ENCODE data around the gene POLR2C.

DNA sequence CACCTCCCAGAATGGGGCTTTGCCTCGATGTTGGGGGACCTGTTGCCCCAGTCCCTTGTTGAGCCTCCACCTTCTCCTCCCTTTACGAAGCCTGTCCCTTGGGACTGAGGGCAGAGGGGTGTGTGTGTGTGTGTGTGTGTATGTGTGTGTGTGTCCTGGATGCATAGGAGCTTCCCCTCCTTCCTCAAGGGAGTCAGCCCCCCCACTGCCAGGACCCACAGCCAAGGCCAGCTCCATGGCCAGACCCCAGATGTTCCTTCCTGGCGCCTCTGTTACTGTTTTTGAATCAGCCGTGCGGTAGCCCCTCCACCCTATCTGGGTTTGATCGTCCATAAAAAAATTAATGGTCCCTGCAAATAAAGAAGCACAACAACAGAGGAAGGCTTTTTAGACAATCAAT is 41.5 kb downstream of the POLR2C start:
- TF ChIP-seq, protein P1, sequence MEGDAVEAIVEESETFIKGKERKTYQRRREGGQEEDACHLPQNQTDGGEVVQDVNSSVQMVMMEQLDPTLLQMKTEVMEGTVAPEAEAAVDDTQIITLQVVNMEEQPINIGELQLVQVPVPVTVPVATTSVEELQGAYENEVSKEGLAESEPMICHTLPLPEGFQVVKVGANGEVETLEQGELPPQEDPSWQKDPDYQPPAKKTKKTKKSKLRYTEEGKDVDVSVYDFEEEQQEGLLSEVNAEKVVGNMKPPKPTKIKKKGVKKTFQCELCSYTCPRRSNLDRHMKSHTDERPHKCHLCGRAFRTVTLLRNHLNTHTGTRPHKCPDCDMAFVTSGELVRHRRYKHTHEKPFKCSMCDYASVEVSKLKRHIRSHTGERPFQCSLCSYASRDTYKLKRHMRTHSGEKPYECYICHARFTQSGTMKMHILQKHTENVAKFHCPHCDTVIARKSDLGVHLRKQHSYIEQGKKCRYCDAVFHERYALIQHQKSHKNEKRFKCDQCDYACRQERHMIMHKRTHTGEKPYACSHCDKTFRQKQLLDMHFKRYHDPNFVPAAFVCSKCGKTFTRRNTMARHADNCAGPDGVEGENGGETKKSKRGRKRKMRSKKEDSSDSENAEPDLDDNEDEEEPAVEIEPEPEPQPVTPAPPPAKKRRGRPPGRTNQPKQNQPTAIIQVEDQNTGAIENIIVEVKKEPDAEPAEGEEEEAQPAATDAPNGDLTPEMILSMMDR (conservative IDR thresholded peaks at IDR 0.05; ENCODE audit: low read length), result no peak
- TF ChIP-seq EZH2phosphoT487 (IDR thresholded peaks at IDR 0.05; ENCODE audit: borderline replicate concordance, low read depth, low read length), result no peak

Data from OCI-LY7 (cell line).